Trophoblast cell (in vitro differentiated cells and primary cell): ENCODE data around the gene LMF2.

Experiments
- DNase-seq, 2 donors: peaks; one replicate each; pipeline ENCODE4 v3.0.0-alpha.2; 2016
- H2AFZ ChIP-seq: 2 replicates; pipeline ENCODE4 v1.6.1; 2013; ENCODE audit warnings: low read length, moderate library complexity, mild to moderate bottlenecking; ENCODE audit not compliant: insufficient read depth, poor library complexity
- H2AK5ac ChIP-seq: 2 replicates; pipeline ENCODE4 v1.6.1; 2013; ENCODE audit warnings: mild to moderate bottlenecking, low read length
- H2BK120ac ChIP-seq: 2 replicates; pipeline ENCODE4 v1.6.1; 2013; ENCODE audit warnings: low read length, mild to moderate bottlenecking, moderate library complexity; ENCODE audit not compliant: insufficient read depth, poor library complexity
- H2BK12ac ChIP-seq: 2 replicates; pipeline ENCODE4 v1.6.1; 2013; ENCODE audit warnings: mild to moderate bottlenecking, low read length, moderate library complexity
- H2BK5ac ChIP-seq: 2 replicates; pipeline ENCODE4 v1.6.1; 2013; ENCODE audit warnings: low read length, low read depth, moderate library complexity, mild to moderate bottlenecking; ENCODE audit not compliant: poor library complexity
- H3K14ac ChIP-seq: 2 replicates; pipeline ENCODE4 v1.6.1; 2013; ENCODE audit warnings: mild to moderate bottlenecking, low read length
- H3K18ac ChIP-seq: 2 replicates; pipeline ENCODE4 v1.6.1; 2013; ENCODE audit warnings: mild to moderate bottlenecking, low read length
- H3K23ac ChIP-seq: 2 replicates; pipeline ENCODE4 v1.6.1; 2013; ENCODE audit warnings: low read length
- H3K27ac ChIP-seq: 2 replicates; pipeline ENCODE4 v1.5.1; 2013; ENCODE audit warnings: low read depth, mild to moderate bottlenecking, inconsistent platforms, low read length, moderate library complexity
- H3K27me3 ChIP-seq: 2 replicates; pipeline ENCODE4 v1.6.1; 2013; ENCODE audit warnings: inconsistent platforms, mild to moderate bottlenecking, low read length, moderate library complexity; ENCODE audit not compliant: insufficient read depth
- H3K36me3 ChIP-seq, 2 experiments: 1 replicate in 1 of 2; 2 replicates in 1 of 2; pipeline ENCODE4 v1.6.1; 2013; ENCODE audit warnings: low read length in 2 of 2, mild to moderate bottlenecking in 2 of 2, moderate library complexity in 1 of 2; ENCODE audit not compliant: insufficient read depth in 2 of 2, control insufficient read depth in 1 of 2
- H3K4ac ChIP-seq: 2 replicates; pipeline ENCODE4 v1.6.1; 2013; ENCODE audit warnings: low read depth, mild to moderate bottlenecking, low read length, moderate library complexity
- H3K4me1 ChIP-seq, 2 experiments: 1 replicate in 1 of 2; 2 replicates in 1 of 2; pipeline ENCODE4 v1.6.1; 2013; ENCODE audit warnings: low read length in 2 of 2, mild to moderate bottlenecking in 2 of 2, moderate library complexity in 1 of 2; ENCODE audit not compliant: insufficient read depth in 2 of 2, control insufficient read depth in 1 of 2
- H3K4me2 ChIP-seq: 2 replicates; pipeline ENCODE4 v1.6.1; 2013; ENCODE audit warnings: inconsistent platforms, mild to moderate bottlenecking, low read length, moderate library complexity
- H3K4me3 ChIP-seq: 2 replicates; pipeline ENCODE4 v1.5.1; 2013; ENCODE audit warnings: mild to moderate bottlenecking, low read depth, low read length, inconsistent platforms
- H3K79me1 ChIP-seq: one replicate; pipeline ENCODE4 v1.6.1; 2013; ENCODE audit warnings: low read length
- H3K79me2 ChIP-seq: 2 replicates; pipeline ENCODE4 v1.6.1; 2013; ENCODE audit warnings: low read length, mild to moderate bottlenecking; ENCODE audit not compliant: control insufficient read depth, insufficient read depth, poor library complexity
- H3K9ac ChIP-seq: 2 replicates; pipeline ENCODE4 v1.6.1; 2013; ENCODE audit warnings: mild to moderate bottlenecking, low read length
- H3K9me3 ChIP-seq: 2 replicates; pipeline ENCODE4 v1.6.1; 2013; ENCODE audit warnings: low read depth, mild to moderate bottlenecking, control low read depth, inconsistent platforms, low read length; ENCODE audit not compliant: insufficient read depth
- H4K12ac ChIP-seq: 2 replicates; pipeline ENCODE4 v1.6.1; 2013; ENCODE audit warnings: low read depth, mild to moderate bottlenecking, low read length, moderate library complexity
- H4K8ac ChIP-seq: 2 replicates; pipeline ENCODE4 v1.6.1; 2013; ENCODE audit warnings: low read depth, mild to moderate bottlenecking, low read length, moderate library complexity
- H4K91ac ChIP-seq: one replicate; pipeline ENCODE4 v1.6.1; 2013; ENCODE audit warnings: low read depth, mild to moderate bottlenecking, low read length, moderate library complexity
- WGBS: extraction: QIAGEN DNeasy Blood & Tissue Kit; methylation state at CpG from one replicate; pipeline ENCODE4 v1.1.7; 2013; ENCODE audit warnings: missing lambda C conversion rate; ENCODE audit not compliant: insufficient read length, insufficient coverage; ENCODE audit errors: extremely low coverage; 5-methylcytosine and 5-hydroxymethylcytosine counted together

LMF2 gene

DNA sequence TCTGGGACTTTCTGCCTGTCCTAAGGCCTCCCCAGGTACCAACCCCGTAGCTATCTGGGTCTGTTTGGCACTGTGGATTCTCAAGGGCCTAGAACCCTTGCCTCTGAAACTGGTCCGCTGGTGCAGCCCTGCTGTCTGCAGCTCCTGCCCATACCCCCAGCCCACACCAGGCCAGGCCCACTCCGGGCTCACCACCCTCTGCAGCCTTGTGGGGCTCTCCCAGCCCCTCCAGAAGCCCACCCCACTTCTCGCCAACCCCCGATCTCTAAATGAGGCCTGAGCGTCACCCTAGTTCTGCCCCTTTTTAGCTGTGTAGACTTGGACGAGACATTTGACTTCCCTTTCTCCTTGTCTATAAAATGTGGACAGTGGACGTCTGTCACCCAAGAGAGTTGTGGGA lies 42.9 kb upstream of the LMF2 start:
- Histone ChIP-seq H2BK12ac (no peak overlapping the region), H3K9ac (no peak overlapping the region), H4K12ac (no peak overlapping the region), H3K4me3 (no peak overlapping the region), H3K79me1 (no peaks in the 10 kb centered on the region), H4K8ac (no peak overlapping the region), H3K14ac (no peak overlapping the region), H2BK120ac (no peak overlapping the region), H3K23ac (no peak overlapping the region), H3K9me3 (no peaks in the 10 kb centered on the region), H2AK5ac (no peak overlapping the region), H3K4ac (no peak overlapping the region), H3K4me2 (no peak overlapping the region), H3K18ac (no peak overlapping the region), H3K4me1 (peaks cover 7 to 8% of the 10 kb centered on the region in 2 experiments), H2BK5ac (no peak overlapping the region), H2AFZ (no peak overlapping the region), H3K79me2 (no peaks in the 10 kb centered on the region), H4K91ac (no peak overlapping the region), H3K36me3 (no peaks in the 10 kb centered on the region), H3K27me3 (no peaks in the 10 kb centered on the region), H3K27ac (no peak overlapping the region)
- DNase-seq, result no peak
- no CpG with 5 or more reads among the region's 8 CpGs for WGBS

DNA sequence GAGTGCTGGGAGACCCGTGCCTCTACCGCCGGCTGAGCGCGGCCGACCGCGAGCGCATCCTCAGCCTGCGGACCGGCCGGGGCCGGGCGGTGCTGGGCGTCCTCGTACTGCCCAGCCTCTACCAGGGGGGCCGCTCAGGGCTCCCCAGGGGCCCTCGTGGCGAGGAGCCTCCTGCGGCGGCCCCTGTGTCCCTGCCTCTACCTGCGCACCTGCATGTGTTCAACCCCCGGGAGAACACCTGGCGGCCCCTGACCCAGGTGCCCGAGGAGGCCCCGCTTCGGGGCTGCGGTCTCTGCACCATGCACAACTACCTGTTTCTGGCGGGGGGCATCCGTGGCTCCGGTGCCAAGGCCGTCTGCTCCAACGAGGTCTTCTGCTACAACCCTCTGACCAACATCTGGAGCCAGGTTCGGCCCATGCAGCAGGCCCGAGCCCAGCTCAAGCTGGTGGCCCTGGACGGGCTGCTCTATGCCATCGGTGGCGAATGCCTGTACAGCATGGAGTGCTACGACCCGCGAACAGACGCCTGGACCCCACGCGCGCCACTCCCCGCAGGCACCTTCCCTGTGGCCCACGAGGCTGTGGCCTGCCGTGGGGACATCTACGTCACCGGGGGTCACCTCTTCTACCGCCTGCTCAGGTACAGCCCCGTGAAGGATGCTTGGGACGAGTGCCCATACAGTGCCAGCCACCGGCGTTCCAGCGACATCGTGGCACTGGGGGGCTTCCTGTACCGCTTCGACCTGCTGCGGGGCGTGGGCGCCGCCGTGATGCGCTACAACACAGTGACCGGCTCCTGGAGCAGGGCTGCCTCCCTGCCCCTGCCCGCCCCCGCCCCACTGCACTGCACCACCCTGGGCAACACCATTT lies 41.7 kb upstream of the LMF2 start:
- Histone ChIP-seq H3K27ac (no peak overlapping the region), H3K9me3 (no peaks in the 10 kb centered on the region), H4K91ac (no peak overlapping the region), H3K18ac (no peak overlapping the region), H3K4me1 (peaks cover 8 to 16% of the 10 kb centered on the region in 2 experiments), H3K79me1 (peaks cover 2% of the 10 kb centered on the region), H3K23ac (no peak overlapping the region), H3K9ac (no peak overlapping the region), H2AFZ (no peak overlapping the region), H4K12ac (no peak overlapping the region), H3K4ac (no peak overlapping the region), H2BK12ac (no peak overlapping the region), H3K4me2 (no peak overlapping the region), H3K27me3 (no peaks in the 10 kb centered on the region), H2BK120ac (no peak overlapping the region), H2AK5ac (no peak overlapping the region), H3K14ac (no peak overlapping the region), H3K79me2 (no peaks in the 10 kb centered on the region), H2BK5ac (no peak overlapping the region), H3K36me3 (no peaks in the 10 kb centered on the region), H4K8ac (no peak overlapping the region), H3K4me3 (no peak overlapping the region)
- no peak for DNase-seq
- no CpG with 5 or more reads among the region's 68 CpGs for WGBS

DNA sequence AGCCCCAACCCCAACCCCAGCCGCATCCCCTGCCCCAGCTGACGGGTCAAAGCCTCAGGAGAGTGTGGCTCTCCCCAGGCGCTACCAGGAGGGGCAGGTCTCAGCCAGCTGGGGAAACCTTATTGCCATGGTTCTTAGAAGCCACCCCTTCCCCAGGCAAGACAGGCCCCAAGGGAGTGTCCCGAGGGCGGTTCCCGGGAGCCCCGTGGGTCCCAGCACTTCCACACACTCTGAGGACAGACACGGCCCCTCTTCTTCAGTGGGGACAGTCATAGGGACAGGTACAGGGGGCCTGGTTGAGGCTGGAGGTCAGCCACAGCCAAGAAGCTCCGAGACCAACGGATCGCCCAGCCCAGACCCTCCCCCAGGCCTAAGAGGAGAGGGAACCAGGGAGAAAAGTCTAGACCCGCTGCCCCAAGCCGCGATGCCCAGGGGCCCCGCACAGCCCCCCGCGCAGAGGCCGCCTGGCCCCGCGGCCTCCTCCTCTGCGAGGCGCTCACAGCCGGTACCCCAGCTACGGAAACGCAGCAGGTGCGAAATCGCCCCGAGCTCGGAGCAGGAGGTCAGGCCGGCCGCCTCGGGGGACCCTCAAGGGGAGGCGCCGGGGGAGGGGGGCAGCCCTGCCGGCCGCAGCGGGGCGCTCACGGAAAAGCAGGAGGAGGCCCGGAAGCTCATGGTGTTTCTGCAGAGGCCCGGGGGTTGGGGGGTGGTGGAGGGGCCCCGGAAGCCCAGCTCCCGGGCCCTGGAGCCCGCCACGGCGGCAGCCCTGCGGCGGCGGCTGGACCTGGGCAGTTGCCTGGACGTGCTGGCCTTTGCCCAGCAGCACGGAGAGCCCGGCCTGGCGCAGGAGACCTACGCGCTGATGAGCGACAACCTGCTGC lies 40.8 kb upstream of the LMF2 start:
- Histone ChIP-seq H2AK5ac (no peak overlapping the region), H4K12ac (no peak overlapping the region), H4K91ac (peak overlapping the region; percentile 22), H3K4ac (no peak overlapping the region), H2AFZ (no peak overlapping the region), H3K9ac (no peak overlapping the region), H3K27me3 (no peaks in the 10 kb centered on the region), H2BK5ac (no peak overlapping the region), H4K8ac (no peak overlapping the region), H3K4me2 (no peak overlapping the region), H3K4me1 (peaks cover 8 to 19% of the 10 kb centered on the region in 2 experiments), H3K79me1 (peaks cover 2% of the 10 kb centered on the region), H3K36me3 (no peaks in the 10 kb centered on the region), H2BK12ac (no peak overlapping the region), H3K27ac (no peak overlapping the region), H2BK120ac (no peak overlapping the region), H3K18ac (no peak overlapping the region), H3K14ac (no peak overlapping the region), H3K9me3 (no peaks in the 10 kb centered on the region), H3K4me3 (no peak overlapping the region), H3K23ac (no peak overlapping the region), H3K79me2 (no peaks in the 10 kb centered on the region)
- no CpG with 5 or more reads among the region's 56 CpGs for WGBS
- DNase-seq, result no peak

DNA sequence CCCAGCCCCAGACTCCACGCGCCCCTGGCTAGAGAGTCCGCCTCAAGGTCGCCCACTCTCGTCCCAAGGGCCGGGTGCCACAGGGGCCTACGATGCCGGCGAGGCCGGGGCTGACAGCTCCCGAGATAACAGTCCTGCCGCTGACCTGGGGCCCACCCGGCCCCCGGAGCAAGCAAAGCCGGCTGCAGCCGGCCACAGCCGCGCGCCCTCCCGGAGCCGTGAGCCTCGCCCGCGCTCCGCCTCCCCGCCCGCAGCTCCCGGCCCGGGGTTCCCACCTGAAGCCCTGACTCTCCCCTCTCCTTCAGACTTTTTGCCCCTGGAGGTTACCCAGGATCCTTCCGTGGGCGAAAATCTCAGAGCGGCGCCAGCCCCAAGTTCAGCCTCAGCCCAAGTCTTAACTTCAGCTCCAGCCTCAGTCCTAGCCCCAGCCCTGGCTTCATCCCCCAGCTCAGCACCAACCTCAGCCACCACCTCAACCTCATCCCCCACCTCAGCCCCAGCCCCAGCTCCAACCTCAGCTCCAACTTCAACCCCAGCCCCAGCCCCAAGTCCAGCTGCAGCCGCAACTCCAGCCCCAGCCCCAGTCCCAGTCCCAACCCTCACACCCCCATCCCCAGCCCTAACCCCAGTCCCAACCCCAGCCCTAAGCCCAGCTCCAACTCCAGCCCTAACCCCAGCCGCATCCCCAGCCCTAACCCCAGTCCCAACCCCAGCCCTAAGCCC lies 39.9 kb upstream of the LMF2 start:
- Histone ChIP-seq H3K4ac (no peak overlapping the region), H4K91ac (peak overlapping the region; percentile 32), H3K23ac (no peak overlapping the region), H2BK5ac (no peak overlapping the region), H3K79me1 (peaks cover 2% of the 10 kb centered on the region), H2BK12ac (peak overlapping the region; percentile 20), H3K9me3 (no peaks in the 10 kb centered on the region), H3K4me1 (peaks cover 8 to 19% of the 10 kb centered on the region in 2 experiments), H3K79me2 (no peaks in the 10 kb centered on the region), H2BK120ac (no peak overlapping the region), H3K4me2 (no peak overlapping the region), H3K27ac (no peak overlapping the region), H4K8ac (no peak overlapping the region), H3K36me3 (no peaks in the 10 kb centered on the region), H3K9ac (no peak overlapping the region), H4K12ac (no peak overlapping the region), H3K18ac (no peak overlapping the region), H3K14ac (no peak overlapping the region), H2AFZ (no peak overlapping the region), H3K4me3 (no peak overlapping the region), H3K27me3 (no peaks in the 10 kb centered on the region), H2AK5ac (no peak overlapping the region)
- no peak for DNase-seq
- WGBS, result no CpG with 5 or more reads among the region's 35 CpGs
